Activated T-helper 1 cell treated with anti-CD3 and anti-CD28 coated beads, Interleukin-12 subunit alpha, Interleukin-12 subunit beta, Interleukin-2, Interleukin-4 antibody, amounts not matched to agents 30 ng/mL and 10 ng/mL and 1 ng/mL, durations not matched to agents 14 hours and 24 hours and 36 hours (primary cell): ENCODE data around the gene SUSD6. TPM values are rescaled to one million over a fixed set of nuclear protein-coding genes. Genes with fewer than 3 reads are reported as not detected.

Experiments
- DNase-seq: peaks from one replicate; pipeline ENCODE4 v3.0.0; 2021; ENCODE audit warnings: low spot score
- H3K27ac Mint-ChIP-seq: one replicate; pipeline ENCODE4 v1.8.0; 2021; ENCODE audit warnings: mild to moderate bottlenecking, mixed read lengths
- H3K27me3 Mint-ChIP-seq: one replicate; pipeline ENCODE4 v1.8.0; 2022; ENCODE audit warnings: mild to moderate bottlenecking, moderate library complexity, mixed read lengths; ENCODE audit not compliant: insufficient read depth
- H3K36me3 Mint-ChIP-seq: one replicate; pipeline ENCODE4 v1.8.0; 2021; ENCODE audit warnings: low read depth, mixed read lengths
- H3K4me1 Mint-ChIP-seq: one replicate; pipeline ENCODE4 v1.8.0; 2021; ENCODE audit warnings: low read depth, mixed read lengths
- H3K4me3 Mint-ChIP-seq: one replicate; pipeline ENCODE4 v1.8.0; 2021; ENCODE audit warnings: mild to moderate bottlenecking, moderate library complexity, mixed read lengths
- H3K9me3 Mint-ChIP-seq: one replicate; pipeline ENCODE4 v1.8.0; 2021; ENCODE audit warnings: mixed read lengths
- intact Hi-C: fragments of 100-400 bp; cut with micrococcal nuclease; formaldehyde crosslinking; loops from one replicate; pipeline ENCODE4 v1.15.1; 2024
- total RNA-seq: library from RNA; stranded (reverse); gene quantifications from 2 replicates; pipeline ENCODE4 v1.2.3, GENCODE V29; 2022

The SUSD6 gene
- total RNA-seq, 1 donor from 2014 or later: 94.3 TPM

DNA sequence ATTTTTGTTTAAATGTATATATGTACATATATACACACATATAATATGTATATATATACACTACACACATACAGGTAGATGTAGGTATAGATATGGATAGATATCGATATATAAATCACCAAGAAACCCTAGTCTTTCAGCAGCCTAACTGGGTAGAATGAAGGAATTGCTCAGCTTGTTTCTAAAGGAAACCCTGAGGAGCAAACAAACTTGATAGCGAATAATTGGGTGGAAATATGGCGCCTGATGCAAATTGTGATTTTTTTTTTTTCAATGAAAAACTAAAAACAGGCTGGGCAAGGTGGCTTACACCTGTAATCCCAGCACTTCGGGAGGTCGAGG is 36.5 kb upstream of the SUSD6 start:
- intact Hi-C loops: loop anchor here (1.0 to 10.0 kb wide), 4 partner anchors 72 to 710 kb away; partner anchors contain the start of gene GALNT16
- no peak overlapping the region for H3K27ac Mint-ChIP-seq
- DNase-seq: no peak
- peaks cover 2% of the 10 kb centered on the region for H3K36me3 Mint-ChIP-seq
- no peaks in the 10 kb centered on the region for H3K9me3 Mint-ChIP-seq
- peak overlapping the region; percentile 78 for H3K4me3 Mint-ChIP-seq
- peaks cover 10% of the 10 kb centered on the region for H3K4me1 Mint-ChIP-seq
- peaks cover 56% of the 10 kb centered on the region for H3K27me3 Mint-ChIP-seq

DNA sequence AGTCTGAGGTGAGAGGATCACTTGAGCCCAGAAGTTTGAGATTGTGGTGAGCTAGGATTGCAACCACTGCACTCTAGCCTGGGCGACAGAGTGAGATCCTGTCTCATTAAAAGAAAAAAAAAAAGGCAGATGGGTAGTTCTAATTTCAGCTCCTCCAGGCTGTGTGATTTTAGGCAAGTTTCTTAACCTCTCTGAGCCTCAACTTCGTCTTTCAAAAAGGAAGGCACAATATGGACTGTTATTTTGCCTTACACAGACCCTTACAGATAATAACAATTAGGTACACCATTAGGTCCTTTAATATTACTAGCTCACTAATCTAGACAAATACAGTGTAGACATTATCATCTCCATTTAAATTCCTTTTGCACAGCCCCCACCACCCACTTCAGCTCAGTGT is 31.9 kb upstream of the SUSD6 start:
- intact Hi-C loops: loop anchor here (10.0 kb wide), 1 partner anchor 715 kb away; no protein-coding TSS in a partner anchor

DNA sequence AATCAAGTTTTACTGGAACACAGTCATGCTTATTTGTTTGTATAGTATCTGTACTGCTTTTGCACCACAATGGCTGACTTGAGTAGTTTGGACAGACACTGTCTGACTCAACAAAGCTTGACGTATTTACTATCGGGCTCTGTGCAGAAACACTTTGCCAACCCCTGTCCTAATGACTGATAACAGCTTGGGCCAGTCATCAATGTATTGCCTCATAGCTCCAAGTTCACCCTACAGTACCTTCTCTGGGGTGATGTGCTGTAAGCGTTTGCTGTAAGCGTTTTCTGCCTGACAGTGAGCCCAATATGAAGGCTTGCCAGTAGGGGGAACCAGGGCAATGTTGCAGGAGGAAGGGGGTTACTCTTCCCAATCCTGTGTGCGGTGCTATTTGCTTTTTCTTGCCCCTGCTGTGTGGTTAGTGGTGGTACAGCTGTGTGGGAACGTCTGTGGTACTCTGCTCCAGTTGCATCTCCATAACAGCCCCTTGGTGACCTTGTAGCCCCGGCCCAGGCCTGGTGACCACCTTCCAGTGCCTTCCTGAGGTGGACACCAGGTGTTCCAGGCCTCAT is 31.3 kb upstream of the SUSD6 start:
- no peak overlapping the region for H3K27ac Mint-ChIP-seq
- no peaks in the 10 kb centered on the region for H3K9me3 Mint-ChIP-seq
- intact Hi-C loops: no loop called here
- no peak for DNase-seq
- H3K4me1 Mint-ChIP-seq: peaks cover 9% of the 10 kb centered on the region
- no peak overlapping the region for H3K4me3 Mint-ChIP-seq
- no peaks in the 10 kb centered on the region for H3K36me3 Mint-ChIP-seq
- peaks cover 38% of the 10 kb centered on the region for H3K27me3 Mint-ChIP-seq

More for the DNA sequence above, 31.9 kb upstream of the SUSD6 start:
- no peak overlapping the region for H3K4me3 Mint-ChIP-seq
- H3K27me3 Mint-ChIP-seq: peaks cover 43% of the 10 kb centered on the region
- peaks cover 2% of the 10 kb centered on the region for H3K36me3 Mint-ChIP-seq
- H3K4me1 Mint-ChIP-seq: peaks cover 7% of the 10 kb centered on the region
- no peaks in the 10 kb centered on the region for H3K9me3 Mint-ChIP-seq
- H3K27ac Mint-ChIP-seq: no peak overlapping the region
- no peak for DNase-seq

DNA sequence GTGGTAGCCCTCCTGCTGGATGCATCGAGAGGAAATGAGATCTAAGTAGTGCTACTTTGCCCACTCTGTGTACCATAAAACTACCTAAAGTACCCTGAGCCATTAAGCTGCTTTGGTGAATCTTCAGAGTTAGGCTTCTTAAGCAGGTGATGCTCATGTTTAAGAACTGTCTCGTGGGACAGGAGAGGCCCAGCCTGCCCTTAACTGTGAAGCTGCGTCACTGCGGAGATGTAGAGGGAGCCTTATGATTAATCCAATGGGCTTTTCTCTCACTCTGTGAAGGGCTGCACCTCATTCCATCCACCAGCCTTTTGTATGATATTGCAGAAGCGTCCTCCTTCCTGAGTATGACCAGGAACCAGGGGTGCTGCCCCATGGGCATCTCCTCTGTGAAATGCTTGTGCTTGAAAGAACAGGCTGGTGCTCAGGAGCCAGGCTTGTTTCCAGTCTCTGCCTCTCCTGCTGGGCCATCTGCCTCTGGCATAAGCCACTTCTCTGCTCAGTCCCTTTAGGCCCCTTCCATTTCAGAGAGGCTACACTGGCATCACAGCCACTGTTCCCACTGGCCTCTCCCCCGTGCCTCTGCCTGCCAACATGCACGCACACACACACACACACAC is 30.0 kb upstream of the SUSD6 start:
- Mint-ChIP-seq H3K27ac (no peak overlapping the region), H3K4me3 (no peak overlapping the region), H3K27me3 (peaks cover 27% of the 10 kb centered on the region), H3K4me1 (peaks cover 10% of the 10 kb centered on the region), H3K36me3 (no peaks in the 10 kb centered on the region), H3K9me3 (no peaks in the 10 kb centered on the region)
- intact Hi-C loops: no loop called here
- no peak for DNase-seq

DNA sequence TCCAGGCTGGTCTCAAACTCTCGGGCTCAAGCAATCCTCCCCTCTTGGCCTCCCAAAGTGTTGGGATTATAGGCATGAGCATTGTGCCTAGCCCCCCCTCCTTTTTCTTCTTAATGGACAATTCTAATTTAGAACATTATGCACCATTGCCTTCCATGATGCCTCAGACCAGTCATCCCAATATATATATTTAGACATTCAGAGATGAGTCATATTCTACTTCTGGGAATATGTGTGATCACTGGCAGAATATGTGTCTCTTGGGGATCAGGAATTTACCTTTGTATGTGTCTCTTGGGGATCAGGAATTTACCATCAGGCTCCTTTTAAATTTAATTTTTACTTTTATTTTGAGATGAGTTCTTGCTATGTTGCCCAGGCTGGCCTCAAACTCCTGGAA is 29.2 kb upstream of the SUSD6 start:
- no peaks in the 10 kb centered on the region for H3K9me3 Mint-ChIP-seq

DNA sequence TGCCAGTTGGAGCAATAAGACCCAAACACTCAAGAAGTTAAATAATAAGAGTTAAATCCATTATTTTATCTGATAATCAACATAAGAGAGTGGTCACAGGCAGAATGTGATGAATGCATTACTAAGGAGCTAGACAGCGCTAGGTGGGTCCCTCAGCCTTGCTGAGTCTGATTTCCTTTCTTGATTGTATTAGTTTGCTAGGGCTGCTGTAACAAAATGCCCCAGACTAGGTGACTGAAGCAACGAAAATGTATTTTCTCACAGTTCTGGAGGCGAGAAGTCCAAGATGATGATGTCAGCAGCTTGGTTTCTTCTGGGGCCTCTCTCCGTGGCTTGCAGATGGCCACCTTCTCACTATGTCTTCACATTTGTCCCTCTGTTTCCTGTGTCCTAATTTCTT is 28.6 kb upstream of the SUSD6 start:
- Mint-ChIP-seq H3K4me3 (no peak overlapping the region), H3K27ac (no peak overlapping the region), H3K9me3 (no peaks in the 10 kb centered on the region), H3K27me3 (peaks cover 19% of the 10 kb centered on the region), H3K36me3 (no peaks in the 10 kb centered on the region), H3K4me1 (peaks cover 18% of the 10 kb centered on the region)
- no peak for DNase-seq
- intact Hi-C loops: no loop called here

More for the DNA sequence above, 29.2 kb upstream of the SUSD6 start:
- Mint-ChIP-seq H3K36me3 (no peaks in the 10 kb centered on the region), H3K4me3 (no peak overlapping the region), H3K27ac (no peak overlapping the region), H3K4me1 (peaks cover 12% of the 10 kb centered on the region), H3K27me3 (peaks cover 20% of the 10 kb centered on the region)
- no peak for DNase-seq
- intact Hi-C loops: no loop called here

DNA sequence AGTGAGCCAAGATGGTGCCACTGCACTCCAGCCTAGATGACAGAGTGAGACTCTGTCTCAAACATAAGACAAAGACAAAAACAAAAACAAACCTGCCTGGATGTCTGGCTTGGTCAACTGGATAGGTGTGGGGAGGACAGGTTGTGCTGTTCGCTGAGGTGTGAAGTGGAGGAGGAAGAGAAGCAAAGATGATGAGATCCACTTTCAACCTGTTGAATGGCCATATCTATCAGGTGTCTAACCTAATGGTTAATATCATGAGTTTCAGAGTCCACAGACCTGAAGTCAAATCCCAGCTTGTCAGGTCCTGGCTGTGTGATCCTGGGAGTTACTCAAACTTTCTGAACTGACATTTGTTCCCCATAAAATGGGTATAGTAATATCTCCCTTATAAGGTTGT is 27.0 kb upstream of the SUSD6 start:
- H3K4me3 Mint-ChIP-seq: no peak overlapping the region
- H3K27me3 Mint-ChIP-seq: peaks cover 10% of the 10 kb centered on the region
- DNase-seq: no peak
- H3K27ac Mint-ChIP-seq: no peak overlapping the region
- H3K36me3 Mint-ChIP-seq: no peaks in the 10 kb centered on the region
- no peaks in the 10 kb centered on the region for H3K9me3 Mint-ChIP-seq
- H3K4me1 Mint-ChIP-seq: peaks cover 19% of the 10 kb centered on the region
- intact Hi-C loops: no loop called here

DNA sequence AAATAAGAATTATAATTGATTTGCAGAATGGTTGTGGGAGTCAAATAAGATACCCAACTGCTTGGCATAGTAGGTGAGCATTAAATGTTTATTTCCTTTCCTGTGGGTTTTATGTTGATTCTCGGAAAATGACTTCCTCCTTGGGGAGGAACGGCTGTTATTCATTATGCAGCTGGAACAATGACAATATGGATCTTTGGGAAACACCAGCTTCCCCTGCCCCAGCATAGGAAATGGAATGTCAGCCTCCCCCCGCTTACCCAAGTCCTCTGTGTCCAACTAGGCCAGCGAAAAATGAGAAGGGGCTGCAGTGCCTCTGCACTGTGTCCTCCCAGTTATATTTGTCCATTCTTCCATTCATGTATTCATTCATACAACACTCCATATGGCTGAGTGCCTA is 25.0 kb upstream of the SUSD6 start:
- no peak overlapping the region for H3K27ac Mint-ChIP-seq
- intact Hi-C loops: no loop called here
- H3K27me3 Mint-ChIP-seq: peaks cover 9% of the 10 kb centered on the region
- DNase-seq: no peak
- no peaks in the 10 kb centered on the region for H3K9me3 Mint-ChIP-seq
- H3K36me3 Mint-ChIP-seq: no peaks in the 10 kb centered on the region
- no peak overlapping the region for H3K4me3 Mint-ChIP-seq
- peaks cover 19% of the 10 kb centered on the region for H3K4me1 Mint-ChIP-seq

DNA sequence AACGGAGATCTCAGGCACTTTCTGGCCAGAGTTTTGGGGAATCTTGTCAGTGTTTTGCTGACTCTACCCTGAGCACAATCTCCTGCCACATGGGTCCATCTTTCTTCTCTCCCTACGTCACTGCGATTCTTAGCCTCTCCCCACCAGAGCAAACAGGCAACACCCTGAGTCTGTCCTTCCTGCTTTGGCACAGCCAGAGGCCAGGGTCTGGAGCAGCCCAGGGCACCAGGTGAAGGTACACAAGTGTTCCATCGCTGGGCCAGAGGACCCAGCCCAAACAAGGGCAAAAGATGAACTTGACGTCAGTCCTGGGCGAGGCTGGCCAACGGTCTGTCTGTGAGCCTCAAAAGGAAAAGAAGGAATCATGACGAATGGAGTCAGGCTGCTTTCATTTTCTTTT is 24.0 kb upstream of the SUSD6 start:
- Mint-ChIP-seq H3K36me3 (no peaks in the 10 kb centered on the region), H3K4me3 (no peak overlapping the region), H3K9me3 (no peaks in the 10 kb centered on the region), H3K27ac (no peak overlapping the region), H3K27me3 (peaks cover 12% of the 10 kb centered on the region), H3K4me1 (peaks cover 19% of the 10 kb centered on the region)
- no peak for DNase-seq
- intact Hi-C loops: no loop called here

DNA sequence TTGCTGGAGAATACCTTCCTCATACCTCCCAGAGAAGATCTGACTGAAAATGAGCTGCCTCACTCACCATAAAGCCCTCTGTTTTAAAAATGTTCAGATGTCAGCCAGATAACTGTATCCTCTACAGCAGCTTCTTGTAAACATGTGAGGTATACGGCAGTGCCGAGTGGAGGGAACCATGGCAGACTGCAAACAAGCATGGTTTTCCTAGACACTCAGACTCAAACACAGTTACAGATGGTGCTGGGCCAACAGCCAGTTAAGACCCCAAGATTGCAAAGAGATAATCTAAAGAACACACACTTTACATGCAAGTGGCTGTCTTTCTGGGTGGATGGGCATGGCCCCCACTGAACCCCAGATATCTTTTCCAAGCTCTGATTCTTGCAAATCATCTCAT is 20.1 kb upstream of the SUSD6 start:
- Mint-ChIP-seq H3K9me3 (no peaks in the 10 kb centered on the region), H3K4me3 (no peak overlapping the region), H3K36me3 (no peaks in the 10 kb centered on the region), H3K4me1 (peaks cover 16% of the 10 kb centered on the region), H3K27me3 (peaks cover 8% of the 10 kb centered on the region), H3K27ac (no peak overlapping the region)
- intact Hi-C loops: no loop called here
- DNase-seq: no peak

DNA sequence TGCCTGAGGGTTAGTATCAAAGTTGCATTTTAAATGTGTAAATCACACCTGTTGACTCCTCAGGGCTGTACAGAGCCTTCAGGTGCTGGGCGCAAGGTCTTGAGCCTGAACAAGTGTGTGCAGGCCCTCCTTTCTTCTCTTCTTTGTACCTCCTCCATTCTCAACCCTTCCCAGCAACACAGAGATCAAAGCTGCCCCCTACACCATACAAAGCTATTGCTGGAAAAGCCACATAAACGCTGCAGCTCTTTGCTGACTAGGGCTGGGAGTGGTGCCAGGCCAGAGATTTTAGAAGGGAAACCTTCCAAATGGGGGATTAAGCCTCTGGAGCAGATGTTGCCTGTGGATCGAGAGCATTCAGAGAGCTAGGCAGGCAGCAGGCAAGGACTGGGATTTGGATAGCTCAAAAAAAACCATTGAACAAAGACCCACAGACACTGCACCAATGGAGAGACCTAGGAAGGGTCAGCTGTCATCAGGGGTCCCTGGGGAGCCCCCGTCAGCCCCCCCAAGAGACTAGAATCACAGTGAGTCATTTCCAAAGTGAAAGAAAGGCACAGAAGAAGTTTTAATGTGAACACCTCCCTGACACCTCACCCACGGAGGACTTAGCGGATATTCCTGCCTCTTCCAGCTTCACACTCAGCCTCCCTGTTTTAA is 18.2 kb upstream of the SUSD6 start:
- peaks cover 7% of the 10 kb centered on the region for H3K4me1 Mint-ChIP-seq
- H3K27ac Mint-ChIP-seq: no peak overlapping the region
- peaks cover 8% of the 10 kb centered on the region for H3K27me3 Mint-ChIP-seq
- DNase-seq: no peak
- H3K9me3 Mint-ChIP-seq: no peaks in the 10 kb centered on the region
- H3K36me3 Mint-ChIP-seq: no peaks in the 10 kb centered on the region
- H3K4me3 Mint-ChIP-seq: no peak overlapping the region
- intact Hi-C loops: no loop called here

DNA sequence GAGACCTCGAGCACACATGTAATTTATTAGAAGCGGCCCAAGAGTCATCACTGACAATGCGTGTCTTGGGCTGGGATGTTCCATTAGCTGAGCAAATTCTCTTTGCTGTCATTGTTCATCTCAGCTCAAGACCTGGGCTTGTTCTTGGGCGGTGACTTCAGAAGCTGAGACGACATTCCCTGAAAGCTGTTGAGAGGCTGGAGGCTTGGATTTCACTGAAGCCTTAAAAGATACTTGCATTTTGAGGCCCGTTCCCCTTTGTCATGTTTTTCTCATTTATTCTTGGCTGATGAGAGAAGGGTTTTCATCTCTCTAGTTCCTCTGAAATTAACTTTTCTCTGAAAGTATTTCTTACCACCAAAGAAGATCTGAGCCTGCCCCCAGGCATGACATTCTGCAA is 16.6 kb upstream of the SUSD6 start:
- intact Hi-C loops: no loop called here
- peaks cover 7% of the 10 kb centered on the region for H3K4me1 Mint-ChIP-seq
- no peaks in the 10 kb centered on the region for H3K36me3 Mint-ChIP-seq
- peaks cover 4% of the 10 kb centered on the region for H3K27me3 Mint-ChIP-seq
- no peak overlapping the region for H3K27ac Mint-ChIP-seq
- DNase-seq: no peak
- H3K4me3 Mint-ChIP-seq: no peak overlapping the region
- H3K9me3 Mint-ChIP-seq: no peaks in the 10 kb centered on the region

DNA sequence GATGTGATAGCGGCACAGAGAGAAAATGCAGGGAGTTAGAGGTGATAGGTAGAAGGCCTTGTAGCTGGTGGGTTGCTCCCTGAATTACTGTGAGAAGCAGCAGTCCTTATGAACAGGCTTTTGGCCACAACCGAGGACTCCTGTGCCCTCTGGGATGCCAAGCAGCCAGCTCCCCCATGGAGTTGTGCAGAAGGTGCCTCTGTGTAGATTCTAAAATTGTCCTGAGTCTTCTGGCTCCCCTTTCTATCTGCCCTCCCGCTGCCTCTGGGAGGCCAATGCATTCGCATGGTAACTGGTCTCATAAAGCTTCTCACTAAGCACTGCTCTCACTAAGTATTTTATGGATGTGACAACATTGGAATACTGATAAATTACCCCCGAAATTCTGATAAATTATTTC is 16.1 kb upstream of the SUSD6 start:
- H3K27ac Mint-ChIP-seq: no peak overlapping the region
- H3K36me3 Mint-ChIP-seq: no peaks in the 10 kb centered on the region
- intact Hi-C loops: no loop called here
- no peaks in the 10 kb centered on the region for H3K9me3 Mint-ChIP-seq
- DNase-seq: no peak
- peaks cover 4% of the 10 kb centered on the region for H3K27me3 Mint-ChIP-seq
- peaks cover 7% of the 10 kb centered on the region for H3K4me1 Mint-ChIP-seq
- no peak overlapping the region for H3K4me3 Mint-ChIP-seq
